Lung (tissue), 12 donors: ENCODE data around the gene TMEM116. TPM values are rescaled to one million over a fixed set of nuclear protein-coding genes. Genes with fewer than 3 reads are reported as not detected.

Experiments used
- ATAC-seq: fragments of 200-7000 bp; cut with Tn5 transposase; one replicate; pipeline ENCODE4 v1.9.1; 2020; ENCODE audit warnings: moderate number of reproducible peaks; ENCODE audit not compliant: insufficient read depth, low FRiP score
- DNase-seq, 3 donors: peaks; one replicate each; pipeline ENCODE4 v3.0.0-alpha.2; 2013 to 2017
- H3K27ac ChIP-seq, 2 donors: one replicate each; pipeline ENCODE4 v1.5.1; 2013; ENCODE audit warnings: mild to moderate bottlenecking in 2 of 2, moderate library complexity in 2 of 2, control low read depth in 1 of 2, inconsistent platforms in 1 of 2, low read depth in 1 of 2, low read length in 1 of 2
- H3K27me3 ChIP-seq, 3 donors: one replicate each; pipeline ENCODE4 v1.5.1; 2013; ENCODE audit warnings: low read length in 2 of 3; ENCODE audit not compliant: control insufficient read depth in 3 of 3, insufficient read depth in 3 of 3
- H3K36me3 ChIP-seq, 4 donors: one replicate each; pipeline ENCODE4 v1.5.1; 2013; ENCODE audit warnings: low read length in 4 of 4, mild to moderate bottlenecking in 1 of 4, moderate library complexity in 1 of 4; ENCODE audit not compliant: control insufficient read depth in 4 of 4, insufficient read depth in 4 of 4
- H3K4me1 ChIP-seq, 5 donors: one replicate each; pipeline ENCODE4 v1.5.1; 2013; ENCODE audit warnings: low read length in 5 of 5, mild to moderate bottlenecking in 2 of 5, moderate library complexity in 1 of 5; ENCODE audit not compliant: control insufficient read depth in 5 of 5, insufficient read depth in 5 of 5
- H3K4me3 ChIP-seq: one replicate; pipeline ENCODE4 v1.5.1; 2013; ENCODE audit warnings: mild to moderate bottlenecking, control low read depth, moderate library complexity
- H3K9ac ChIP-seq, 2 donors: one replicate each; pipeline ENCODE4 v1.5.1; 2013; ENCODE audit warnings: low read length in 2 of 2, control low read depth in 1 of 2; ENCODE audit not compliant: insufficient read depth in 1 of 2
- H3K9me3 ChIP-seq, 4 donors: one replicate each; pipeline ENCODE4 v1.5.1; 2013; ENCODE audit warnings: low read length in 3 of 4, mild to moderate bottlenecking in 1 of 4, moderate library complexity in 1 of 4; ENCODE audit not compliant: control insufficient read depth in 4 of 4, insufficient read depth in 3 of 4
- WGBS, 2 donors: extraction: QIAGEN DNeasy Blood & Tissue Kit; methylation state at CpG; one replicate each; pipeline ENCODE4 v1.1.7; 2013; 5-methylcytosine and 5-hydroxymethylcytosine counted together
- polyA plus RNA-seq, 2 donors: library from polyadenylated mRNA; stranded (reverse); fragments of 200-250 nt; gene quantifications; one replicate each; pipeline ENCODE4 v1.2.1, GENCODE V29; 2013
- total RNA-seq, 2 donors: library from RNA; depleted of rRNA in 1 of 2; stranded (reverse); fragments of >200 nt in 1 of 2; gene quantifications; one replicate each; pipeline ENCODE4 v1.2.1, GENCODE V29; 2014 to 2021
- TF ChIP-seq, protein P1 (sequence below): IDR thresholded peaks from 2 replicates; pipeline ENCODE4 v1.5.1; 2012; ENCODE audit warnings: mild to moderate bottlenecking; ENCODE audit errors: control extremely low read depth, extremely low read depth
- donor health status: control.
- donor health status: control.
- donor health status: Bipolar disorder and iron deficiency.
- donor health status: healthy.
- donor health status: DM: yes; HTN: yes; CAD: no.

Gene TMEM116
- total and polyA plus RNA-seq, 4 donors, result 10.5 to 40.1 (median 14.6) TPM

- WGBS, 2 donors, result 92% methylated on average over 5 of the region's 5 CpGs
- Histone ChIP-seq H3K9me3 (no peaks in the 10 kb centered on the region), H3K9ac (no peak overlapping the region), H3K4me1 (peaks cover 0 to 3% (median 0%) of the 10 kb centered on the region in 5 donors), H3K27me3 (no peaks in the 10 kb centered on the region), H3K4me3 (no peak overlapping the region), H3K36me3 (peaks cover 0 to 3% (median 0%) of the 10 kb centered on the region in 4 donors), H3K27ac (no peak overlapping the region)
- TF ChIP-seq, protein P1, sequence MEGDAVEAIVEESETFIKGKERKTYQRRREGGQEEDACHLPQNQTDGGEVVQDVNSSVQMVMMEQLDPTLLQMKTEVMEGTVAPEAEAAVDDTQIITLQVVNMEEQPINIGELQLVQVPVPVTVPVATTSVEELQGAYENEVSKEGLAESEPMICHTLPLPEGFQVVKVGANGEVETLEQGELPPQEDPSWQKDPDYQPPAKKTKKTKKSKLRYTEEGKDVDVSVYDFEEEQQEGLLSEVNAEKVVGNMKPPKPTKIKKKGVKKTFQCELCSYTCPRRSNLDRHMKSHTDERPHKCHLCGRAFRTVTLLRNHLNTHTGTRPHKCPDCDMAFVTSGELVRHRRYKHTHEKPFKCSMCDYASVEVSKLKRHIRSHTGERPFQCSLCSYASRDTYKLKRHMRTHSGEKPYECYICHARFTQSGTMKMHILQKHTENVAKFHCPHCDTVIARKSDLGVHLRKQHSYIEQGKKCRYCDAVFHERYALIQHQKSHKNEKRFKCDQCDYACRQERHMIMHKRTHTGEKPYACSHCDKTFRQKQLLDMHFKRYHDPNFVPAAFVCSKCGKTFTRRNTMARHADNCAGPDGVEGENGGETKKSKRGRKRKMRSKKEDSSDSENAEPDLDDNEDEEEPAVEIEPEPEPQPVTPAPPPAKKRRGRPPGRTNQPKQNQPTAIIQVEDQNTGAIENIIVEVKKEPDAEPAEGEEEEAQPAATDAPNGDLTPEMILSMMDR, result no peak
- no peak for DNase-seq
- ATAC-seq, result no peak
Measured at GRCh38 chr12:111980598-111980997, 32.4 kb downstream of the TMEM116 start.

- Histone ChIP-seq H3K27me3 (no peaks in the 10 kb centered on the region), H3K4me3 (no peak overlapping the region), H3K27ac (no peak overlapping the region), H3K9me3 (no peaks in the 10 kb centered on the region), H3K36me3 (peaks cover 0 to 3% (median 0%) of the 10 kb centered on the region in 4 donors), H3K9ac (no peak overlapping the region), H3K4me1 (peaks cover 0 to 3% (median 0%) of the 10 kb centered on the region in 5 donors)
- TF ChIP-seq, protein P1, result no peak
- no peak for ATAC-seq
- DNase-seq, result no peak
Measured at GRCh38 chr12:111978545-111978944, 34.4 kb downstream of the TMEM116 start.

DNA sequence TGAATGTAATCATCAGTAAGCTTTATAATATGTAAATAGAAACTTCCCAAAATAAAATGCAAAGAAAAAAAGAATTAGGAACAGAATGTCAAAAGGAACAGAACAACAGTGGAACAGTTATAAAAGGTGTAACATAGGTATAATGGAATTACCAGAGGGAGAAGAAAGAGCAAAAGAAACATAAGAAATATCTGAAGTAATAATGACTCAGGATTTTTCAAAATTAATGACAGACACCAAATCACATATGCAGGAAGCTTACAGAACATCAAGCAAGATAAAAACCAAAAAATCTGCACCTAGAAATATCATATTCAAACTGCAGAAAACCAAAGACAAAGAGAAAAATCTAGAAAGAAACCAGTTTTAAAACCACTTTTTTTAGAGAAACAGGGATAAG, 36.1 kb downstream of the TMEM116 start:
- DNase-seq (no peak), ATAC-seq (no peak)
- Histone ChIP-seq H3K4me3 (no peak overlapping the region), H3K27me3 (no peaks in the 10 kb centered on the region), H3K27ac (no peak overlapping the region), H3K4me1 (peaks cover 0 to 3% (median 0%) of the 10 kb centered on the region in 5 donors), H3K36me3 (peaks cover 0 to 3% (median 0%) of the 10 kb centered on the region in 4 donors), H3K9me3 (no peaks in the 10 kb centered on the region), H3K9ac (no peak overlapping the region)
- TF ChIP-seq, protein P1, result no peak

GRCh38 chr12:111976291-111976690, 36.7 kb downstream of the TMEM116 start:
- WGBS, 2 donors, result 86 to 93% methylated on average over 6 of the region's 6 CpGs

More at GRCh38 chr12:111976291-111976690, 36.7 kb downstream of the TMEM116 start:
- H3K27me3 ChIP-seq, result no peaks in the 10 kb centered on the region
- TF ChIP-seq, protein P1, result no peak
- no peak overlapping the region for H3K27ac ChIP-seq
- peaks cover 0 to 3% (median 0%) of the 10 kb centered on the region in 5 donors for H3K4me1 ChIP-seq
- H3K9ac ChIP-seq, result no peak overlapping the region
- no peak for ATAC-seq
- no peaks in the 10 kb centered on the region for H3K9me3 ChIP-seq
- no peak overlapping the region for H3K4me3 ChIP-seq
- DNase-seq, result no peak
- peaks cover 0 to 7% (median 0%) of the 10 kb centered on the region in 4 donors for H3K36me3 ChIP-seq
